ENCODE results near the gene ARL14EP.

The ARL14EP gene

DNA sequence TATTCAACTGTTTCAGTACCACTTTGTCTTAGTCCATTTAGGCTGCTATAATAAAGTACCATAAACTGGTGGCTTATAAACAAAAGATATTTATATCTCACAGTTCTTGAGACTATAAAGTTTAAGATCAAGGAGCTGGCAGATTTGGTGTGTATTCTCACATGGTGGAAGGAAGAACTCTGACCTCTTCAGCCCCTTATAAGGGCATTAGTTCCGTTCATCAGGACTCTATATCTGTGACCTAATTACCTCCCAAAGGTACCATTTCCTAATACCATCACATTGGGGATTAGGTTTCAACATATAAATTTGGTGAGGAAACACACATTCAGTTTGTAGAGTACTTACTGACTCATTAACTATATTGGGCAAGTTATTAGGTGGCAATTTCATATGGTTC lies 10.7 kb upstream of the ARL14EP start:
- no peak for DNase-seq
- no peak for TF ChIP-seq POLR2A (IDR thresholded peaks at IDR 0.05; ENCODE audit: low read length)

DNA sequence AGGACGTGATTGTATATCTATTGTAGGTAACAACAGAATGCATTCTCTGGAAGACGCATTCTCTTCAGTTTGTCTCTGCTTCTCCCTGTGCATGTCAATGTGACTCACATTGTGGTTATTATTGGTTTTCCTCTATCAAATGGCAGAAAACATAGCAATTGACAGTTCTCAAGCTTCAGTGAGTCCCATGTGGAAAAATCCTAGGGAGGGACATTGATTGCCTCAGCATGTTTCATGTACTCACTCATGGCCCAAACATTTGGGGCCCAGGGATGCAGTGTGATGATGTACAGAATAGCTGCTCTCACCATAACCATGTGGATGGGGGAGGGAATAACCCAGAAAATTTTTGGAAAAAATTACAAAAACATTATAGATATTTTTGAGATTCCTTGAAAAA lies 9.3 kb upstream of the ARL14EP start:
- DNase-seq, result no peak
- TF ChIP-seq POLR2A (IDR thresholded peaks at IDR 0.05; ENCODE audit: low read length) (no peak), GATA1 (IDR thresholded peaks at IDR 0.05; ENCODE audit: low read depth, low read length) (no peak)

DNA sequence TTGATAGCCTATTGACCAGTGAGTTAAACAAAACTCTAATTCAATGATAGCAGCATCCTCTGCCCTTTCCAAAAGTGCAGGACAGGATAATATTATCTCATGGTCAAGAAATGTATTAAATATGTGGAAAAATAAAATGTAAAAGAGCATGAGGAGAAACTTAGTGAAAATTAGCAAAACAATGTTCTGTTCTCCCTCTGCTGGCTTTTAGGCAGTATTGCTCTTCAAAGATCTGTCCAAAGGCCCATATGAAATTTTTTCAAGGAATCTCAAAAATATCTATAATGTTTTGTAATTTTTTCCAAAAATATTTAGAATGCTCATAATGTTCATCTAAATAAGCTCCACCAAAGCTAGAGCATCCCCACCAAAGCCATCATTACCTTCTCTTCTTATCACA lies 8.3 kb upstream of the ARL14EP start:
- TF ChIP-seq POLR2A (IDR thresholded peaks at IDR 0.05; ENCODE audit: low read length) (no peak), GATA1 (IDR thresholded peaks at IDR 0.05; ENCODE audit: low read depth, low read length) (no peak)
- DNase-seq, result no peak

DNA sequence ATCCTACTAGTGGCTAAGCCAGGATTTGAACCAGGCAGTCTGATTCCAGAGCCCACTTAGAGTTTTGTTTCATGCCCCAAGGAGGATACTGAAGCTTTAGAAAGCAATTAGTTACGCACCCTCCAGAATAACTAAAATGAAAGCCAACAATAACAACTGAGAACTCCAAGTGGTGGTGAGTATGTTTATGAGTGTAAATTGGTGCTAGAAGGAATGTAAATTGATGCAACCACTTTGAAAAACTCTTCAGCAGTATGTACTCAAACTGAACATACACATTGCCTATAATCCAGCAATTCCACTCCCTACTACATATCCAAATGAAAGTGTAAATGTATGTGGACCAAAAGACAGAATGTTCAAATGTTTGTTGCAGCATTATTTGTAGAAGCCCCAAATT lies 6.7 kb upstream of the ARL14EP start:
- DNase-seq, result no peak
- TF ChIP-seq POLR2A (IDR thresholded peaks at IDR 0.05; ENCODE audit: low read length) (no peak), GATA1 (IDR thresholded peaks at IDR 0.05; ENCODE audit: low read depth, low read length) (no peak)

DNA sequence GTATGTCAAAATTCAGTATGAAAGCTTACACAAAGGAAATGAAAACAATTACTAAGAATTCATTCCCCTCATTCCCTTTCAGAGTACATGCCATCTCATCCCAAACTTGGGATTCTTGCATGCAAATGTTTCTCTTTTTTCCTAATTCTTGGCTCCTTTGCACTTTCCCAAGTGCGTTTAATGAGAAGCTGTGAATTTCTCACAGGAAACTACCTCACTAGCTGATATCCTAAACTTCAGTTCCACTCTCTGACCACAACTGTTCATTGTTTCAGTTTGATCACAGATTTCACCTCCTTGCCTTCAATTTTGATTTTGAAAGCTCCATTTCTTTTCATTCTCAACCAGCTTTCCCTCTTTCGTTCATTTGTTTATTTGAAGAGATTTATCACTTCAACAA lies 5.9 kb upstream of the ARL14EP start:
- TF ChIP-seq POLR2A (IDR thresholded peaks at IDR 0.05; ENCODE audit: low read length) (no peak), GATA1 (IDR thresholded peaks at IDR 0.05; ENCODE audit: low read depth, low read length) (no peak)
- no peak for DNase-seq

DNA sequence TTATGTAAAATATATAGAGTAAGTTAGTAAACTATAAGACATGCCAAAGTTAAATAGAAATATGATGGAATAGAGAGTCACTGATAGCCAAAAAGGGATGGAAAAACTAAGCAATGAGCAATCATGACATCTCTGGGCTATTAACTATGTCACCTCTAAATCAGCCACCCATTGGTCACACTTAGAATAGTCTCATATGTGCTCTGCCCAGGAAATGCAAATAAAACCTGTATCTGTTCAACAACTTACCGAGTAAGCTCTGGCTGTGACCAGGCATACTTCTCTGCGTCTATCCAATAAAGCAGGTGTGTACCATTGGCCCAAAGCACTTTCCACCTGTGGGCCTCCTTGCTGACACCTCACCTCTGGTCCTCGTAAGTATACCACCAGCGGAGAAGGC lies 1.6 kb upstream of the ARL14EP start:
- no peak for TF ChIP-seq GATA1 (IDR thresholded peaks at IDR 0.05; ENCODE audit: low read depth, low read length)
- no peak for TF ChIP-seq POLR2A (IDR thresholded peaks at IDR 0.05; ENCODE audit: low read length)
- peak in 1 of 2 experiments; percentile 1 for DNase-seq

DNA sequence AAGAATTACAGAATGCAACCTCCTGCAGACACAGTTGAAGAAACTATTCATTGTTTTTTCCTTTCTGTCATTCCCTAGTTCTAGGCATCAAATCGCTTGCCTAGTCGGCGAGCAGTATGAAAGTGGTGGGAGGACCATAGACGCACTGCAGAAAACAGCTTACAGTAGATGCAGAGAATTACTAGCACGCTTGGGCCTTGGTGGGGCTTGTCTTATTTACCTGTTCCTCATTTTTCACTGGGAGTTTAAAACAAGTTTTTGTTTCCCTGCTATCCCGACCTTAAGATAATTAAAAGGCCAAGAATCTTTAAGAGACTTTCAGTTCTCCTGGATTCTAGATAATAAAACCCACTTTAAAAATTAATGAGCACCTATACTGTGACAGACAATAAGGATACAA lies 713 bp upstream of the ARL14EP start:
- no peak for DNase-seq
- no peak for TF ChIP-seq POLR2A (IDR thresholded peaks at IDR 0.05; ENCODE audit: low read length)
- no peak for TF ChIP-seq GATA1 (IDR thresholded peaks at IDR 0.05; ENCODE audit: low read depth, low read length)

DNA sequence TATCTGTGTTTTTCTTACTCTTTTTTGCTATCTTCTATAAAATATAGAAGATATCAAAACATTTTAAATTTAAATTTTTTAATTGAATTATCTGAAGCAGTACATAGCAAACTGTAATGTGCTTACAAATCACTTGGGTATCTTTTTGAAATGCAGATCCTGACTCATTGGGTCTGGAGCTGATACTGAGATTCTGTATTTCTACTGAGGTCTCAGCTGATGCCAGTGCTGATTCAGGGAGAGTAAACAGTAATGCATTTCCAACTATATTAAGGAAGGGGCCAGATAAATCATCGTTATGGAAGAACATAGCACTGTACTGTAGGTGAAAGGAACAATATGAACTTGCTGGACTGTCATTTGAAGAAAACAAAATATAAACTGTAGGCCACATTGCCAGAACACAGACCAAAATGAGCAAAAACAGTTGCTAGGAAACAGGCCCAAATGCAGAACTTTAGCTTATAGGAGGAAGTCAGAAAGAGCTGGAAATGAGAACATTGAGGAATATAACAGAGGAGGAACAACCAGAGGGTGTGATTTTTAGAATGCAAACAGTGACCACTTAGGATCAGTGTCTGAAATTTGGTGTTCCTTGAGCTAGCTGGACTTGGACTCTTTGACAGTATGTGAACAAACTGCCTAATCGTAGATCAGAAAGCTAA lies 3.3 kb downstream of the ARL14EP start:
- no peak for DNase-seq
- TF ChIP-seq POLR2A (IDR thresholded peaks at IDR 0.05; ENCODE audit: low read length) (no peak), GATA1 (IDR thresholded peaks at IDR 0.05; ENCODE audit: low read depth, low read length) (no peak)

DNA sequence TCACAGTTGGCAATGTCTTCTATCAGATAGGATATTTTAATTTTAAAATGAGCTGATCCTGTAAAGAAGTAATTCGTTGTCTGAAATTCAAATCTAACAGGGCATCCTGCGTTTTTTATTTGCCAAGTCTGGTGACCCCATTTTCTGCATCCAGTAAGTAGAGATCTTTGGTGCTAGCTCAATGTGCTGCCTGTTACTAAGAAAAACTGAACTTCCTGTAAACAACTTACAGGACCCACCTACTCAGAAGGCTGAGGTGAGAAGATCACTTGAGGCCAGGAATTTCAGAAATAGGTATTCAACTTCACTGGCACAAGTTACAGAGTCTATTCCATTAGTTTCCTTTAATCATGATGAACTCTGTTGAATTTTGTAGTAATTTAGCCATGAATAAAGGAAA lies 4.0 kb downstream of the ARL14EP start:
- DNase-seq, result no peak
- no peak for TF ChIP-seq POLR2A (IDR thresholded peaks at IDR 0.05; ENCODE audit: low read length)
- no peak for TF ChIP-seq GATA1 (IDR thresholded peaks at IDR 0.05; ENCODE audit: low read depth, low read length)

DNA sequence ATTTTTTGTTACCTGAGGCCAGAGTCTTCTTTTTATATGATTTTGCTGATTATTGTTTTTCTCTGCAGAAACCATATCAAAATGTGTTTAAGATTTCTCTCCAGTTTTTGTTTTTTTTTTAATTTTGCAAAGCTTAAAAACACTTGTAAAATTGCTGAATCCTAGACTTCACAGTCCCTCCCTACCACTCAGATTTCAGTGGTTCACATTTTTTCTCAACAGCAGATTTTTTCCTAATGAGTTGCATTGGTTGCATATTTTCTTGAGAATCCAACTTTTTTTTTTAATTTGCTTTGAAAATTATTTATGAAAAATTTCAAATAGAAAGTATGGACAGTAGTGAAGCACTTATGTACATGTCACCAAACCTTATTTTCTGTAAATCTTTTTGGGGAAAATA lies 5.8 kb downstream of the ARL14EP start:
- TF ChIP-seq GATA1 (IDR thresholded peaks at IDR 0.05; ENCODE audit: low read depth, low read length) (no peak), POLR2A (IDR thresholded peaks at IDR 0.05; ENCODE audit: low read length) (no peak)
- no peak for DNase-seq

DNA sequence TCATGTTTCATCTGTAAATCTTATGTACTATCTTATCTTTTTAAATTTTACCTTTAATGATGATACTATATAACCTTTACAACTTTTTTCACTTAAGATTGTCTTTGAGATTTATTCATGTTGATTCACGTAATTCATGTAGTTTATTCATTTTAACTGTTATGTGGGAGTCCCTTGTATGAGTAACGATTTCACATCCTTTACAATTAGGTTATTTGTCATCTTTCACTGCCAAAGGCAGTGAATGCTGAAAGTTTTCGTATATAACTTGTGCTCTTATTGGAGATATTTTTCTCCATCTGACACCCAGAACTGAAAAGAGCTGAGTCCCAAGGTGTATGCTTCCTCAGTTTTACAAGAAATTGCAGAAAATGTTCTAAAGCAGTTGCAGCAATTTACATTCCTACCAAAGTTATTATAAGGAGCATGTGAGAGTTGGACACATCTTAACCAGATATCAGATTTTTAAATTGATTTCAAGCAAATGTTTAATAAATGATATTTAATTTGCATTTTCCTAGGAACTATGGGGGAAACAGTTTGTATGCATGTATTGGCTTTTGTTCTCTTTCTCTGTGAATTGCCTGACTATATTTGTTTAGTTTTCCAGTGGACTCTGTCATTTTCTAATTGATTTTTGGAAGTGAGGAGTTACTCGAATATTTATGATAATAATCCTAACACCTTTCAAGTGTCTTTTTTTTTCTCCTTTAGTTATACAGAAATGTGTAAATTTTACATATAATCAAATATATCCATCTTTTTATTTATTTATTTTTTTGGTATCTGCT lies 6.4 kb downstream of the ARL14EP start:
- TF ChIP-seq GATA1 (IDR thresholded peaks at IDR 0.05; ENCODE audit: low read depth, low read length), result no peak
- no peak for TF ChIP-seq POLR2A (IDR thresholded peaks at IDR 0.05; ENCODE audit: low read length)
- no peak for DNase-seq

DNA sequence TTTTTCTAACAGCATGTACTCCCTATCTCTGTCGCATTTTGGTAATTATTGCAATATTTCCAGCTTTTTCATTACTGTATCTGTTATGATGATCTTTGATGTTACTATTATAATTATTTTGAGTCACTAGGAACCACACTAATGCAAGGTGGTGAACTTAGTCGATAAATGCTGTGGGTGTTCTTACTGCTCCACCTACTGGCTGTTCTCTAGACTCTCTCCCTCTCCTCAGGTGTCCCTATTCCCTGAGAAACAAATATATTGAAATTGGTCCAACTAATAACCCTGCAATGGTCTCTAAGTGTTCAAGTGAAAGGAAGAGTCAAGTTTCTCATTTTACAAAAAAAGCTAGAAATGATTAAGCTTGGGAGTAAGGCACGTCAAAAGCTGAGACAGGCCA lies 10.5 kb downstream of the ARL14EP start:
- TF ChIP-seq POLR2A (IDR thresholded peaks at IDR 0.05; ENCODE audit: low read length), result no peak
- no peak for TF ChIP-seq GATA1 (IDR thresholded peaks at IDR 0.05; ENCODE audit: low read depth, low read length)
- peak in 1 of 2 experiments; percentile 14 for DNase-seq

DNA sequence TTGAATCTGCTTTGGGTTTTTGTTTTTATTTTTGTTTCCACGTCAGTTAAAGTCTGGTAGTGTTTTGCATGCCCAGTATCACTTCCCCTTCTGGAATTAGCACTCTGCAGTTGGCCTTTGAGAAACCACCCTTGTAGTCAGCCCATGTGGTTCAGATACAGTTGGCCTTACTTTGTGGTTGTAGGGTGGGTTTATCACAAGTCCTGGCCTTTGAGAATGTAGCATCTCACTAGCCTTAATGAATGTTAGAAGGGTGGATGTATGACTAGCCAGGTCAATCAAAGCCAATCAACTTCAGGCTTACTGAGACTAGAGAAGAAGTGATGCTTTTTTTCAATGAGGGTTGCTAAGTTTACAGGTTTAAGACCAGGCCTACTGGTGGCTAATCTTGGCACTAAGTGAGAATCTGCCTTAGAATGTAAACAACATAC lies 19.8 kb downstream of the ARL14EP start:
- TF ChIP-seq POLR2A (IDR thresholded peaks at IDR 0.05; ENCODE audit: low read length), result no peak
- no peak for TF ChIP-seq GATA1 (IDR thresholded peaks at IDR 0.05; ENCODE audit: low read depth, low read length)
- DNase-seq, result no peak

DNA sequence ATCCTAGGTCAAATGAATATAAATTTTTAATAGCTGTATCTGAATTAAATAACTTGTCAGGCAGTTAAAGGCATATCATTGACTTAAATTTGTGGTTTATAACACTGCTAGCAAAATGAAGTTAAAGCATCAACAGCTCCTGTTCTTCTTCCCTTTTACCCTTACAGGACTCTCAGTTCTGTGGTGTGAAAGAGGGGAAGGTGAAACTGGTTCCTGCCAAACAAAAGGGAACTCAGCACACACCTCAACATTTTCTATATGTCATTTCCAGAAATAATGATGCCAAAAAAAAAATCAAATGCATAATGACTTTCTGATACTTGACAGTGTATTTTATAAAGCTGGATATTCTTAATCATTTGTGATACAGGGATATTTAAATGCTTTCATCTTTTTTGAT lies 21.2 kb downstream of the ARL14EP start:
- DNase-seq, result no peak
- TF ChIP-seq POLR2A (IDR thresholded peaks at IDR 0.05; ENCODE audit: low read length), result no peak
- TF ChIP-seq GATA1 (IDR thresholded peaks at IDR 0.05; ENCODE audit: low read depth, low read length), result no peak

DNA sequence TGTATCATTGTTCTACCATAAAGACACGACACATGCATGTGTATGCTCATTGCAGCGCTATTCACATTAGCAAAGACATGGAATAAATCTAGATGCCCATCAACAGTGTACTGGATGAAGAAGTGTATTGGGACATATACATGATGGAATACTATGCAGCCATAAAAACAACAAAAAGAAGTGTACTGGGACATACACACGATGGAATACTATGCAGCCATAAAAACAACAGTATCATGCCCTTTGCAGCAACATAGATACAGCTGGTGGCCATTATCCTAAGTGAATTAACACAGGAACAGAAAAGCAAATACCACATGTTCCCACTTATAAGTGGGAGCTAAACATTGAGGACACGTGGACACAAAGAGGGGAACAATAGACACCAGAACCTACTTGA lies 22.7 kb downstream of the ARL14EP start:
- TF ChIP-seq GATA1 (IDR thresholded peaks at IDR 0.05; ENCODE audit: low read depth, low read length) (no peak), POLR2A (IDR thresholded peaks at IDR 0.05; ENCODE audit: low read length) (no peak)
- no peak for DNase-seq

Measured in erythroblast (primary cell).